ENCODE results near the gene TTLL11.
"Not testable (repeated sequence)": the region's sequence is repeated elsewhere in the genome, so short reads cannot be mapped to it uniquely, and the experiment has no call there.

Gene TTLL11

DNA sequence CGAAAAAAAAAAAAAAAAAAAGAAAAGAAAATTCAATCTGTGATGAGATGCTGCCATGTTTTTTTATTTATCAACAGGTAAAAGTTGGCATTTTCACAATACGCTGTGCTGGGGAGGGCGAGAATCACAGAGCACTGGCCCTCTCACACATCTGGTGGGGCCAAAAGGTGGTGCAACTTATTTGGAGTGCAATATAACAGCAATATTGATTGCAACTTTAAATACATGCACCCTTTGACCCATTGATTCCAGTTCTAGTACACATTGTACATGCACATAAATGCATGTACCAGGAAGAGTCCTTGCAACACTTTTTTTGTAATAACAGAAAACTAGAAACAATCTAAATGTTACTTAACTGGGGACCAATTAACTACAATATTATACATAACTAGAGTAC is 282.6 kb downstream of the TTLL11 start:
- DNase-seq (ENCODE audit: low read depth, low spot score): no peak
- no peak overlapping the region for H3K27ac ChIP-seq

DNA sequence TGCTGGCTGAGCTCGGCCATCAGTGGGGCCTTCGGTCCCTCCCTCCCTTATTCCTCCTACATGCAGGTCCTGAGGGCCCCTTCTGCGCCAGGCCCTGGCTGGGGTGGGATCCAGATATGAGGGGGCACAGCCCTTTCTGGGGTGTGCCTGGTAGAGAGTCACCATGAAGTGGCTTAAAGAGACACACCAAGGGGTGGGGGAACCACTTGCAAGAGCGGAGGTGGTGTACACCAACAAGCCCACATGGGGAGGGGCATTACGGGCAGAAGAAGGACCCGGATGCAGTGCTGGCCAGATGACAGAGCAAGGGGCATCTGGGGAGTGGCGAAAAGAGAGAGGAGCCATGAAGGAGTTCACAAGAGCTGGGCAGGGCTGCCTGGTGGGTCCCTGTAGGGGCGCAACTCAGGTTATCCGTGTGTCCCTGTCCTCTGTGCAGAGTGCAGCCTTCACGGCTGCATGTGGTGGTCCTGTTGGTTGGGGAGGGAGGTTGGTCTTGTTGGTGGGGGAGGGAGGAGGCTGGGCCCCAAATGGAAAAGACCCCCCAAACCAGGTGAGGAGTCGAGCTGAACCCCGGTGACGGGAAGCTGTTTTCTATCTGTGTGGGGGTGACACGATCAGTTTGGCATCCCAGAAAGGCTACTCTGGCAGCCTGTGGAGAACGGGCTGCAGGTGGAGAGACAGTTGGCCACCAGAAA is 283.6 kb downstream of the TTLL11 start:
- no peak for DNase-seq (ENCODE audit: low read depth, low spot score)
- no peak overlapping the region for H3K27ac ChIP-seq

DNA sequence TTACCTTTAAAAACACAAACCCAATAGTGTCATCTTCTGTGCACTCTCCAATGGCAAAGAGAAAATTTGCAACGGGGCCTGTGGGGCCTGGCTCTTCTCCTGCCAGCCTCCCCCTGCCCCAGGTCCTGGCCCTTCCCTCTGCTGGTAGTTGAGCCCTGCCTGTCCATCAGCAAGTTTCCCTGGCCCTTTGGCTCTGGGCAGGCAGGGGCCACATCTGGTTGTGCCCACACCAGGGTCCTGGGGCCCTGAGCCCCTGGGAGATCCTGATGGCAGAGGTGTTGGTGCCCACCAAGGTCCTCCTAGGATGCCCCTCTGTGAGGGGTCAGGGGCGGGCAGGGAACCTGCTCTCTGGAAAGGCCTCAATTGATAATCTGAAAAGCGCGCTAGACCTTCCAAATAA is 284.3 kb downstream of the TTLL11 start:
- no peak for DNase-seq (ENCODE audit: low read depth, low spot score)
- H3K27ac ChIP-seq: no peak overlapping the region

DNA sequence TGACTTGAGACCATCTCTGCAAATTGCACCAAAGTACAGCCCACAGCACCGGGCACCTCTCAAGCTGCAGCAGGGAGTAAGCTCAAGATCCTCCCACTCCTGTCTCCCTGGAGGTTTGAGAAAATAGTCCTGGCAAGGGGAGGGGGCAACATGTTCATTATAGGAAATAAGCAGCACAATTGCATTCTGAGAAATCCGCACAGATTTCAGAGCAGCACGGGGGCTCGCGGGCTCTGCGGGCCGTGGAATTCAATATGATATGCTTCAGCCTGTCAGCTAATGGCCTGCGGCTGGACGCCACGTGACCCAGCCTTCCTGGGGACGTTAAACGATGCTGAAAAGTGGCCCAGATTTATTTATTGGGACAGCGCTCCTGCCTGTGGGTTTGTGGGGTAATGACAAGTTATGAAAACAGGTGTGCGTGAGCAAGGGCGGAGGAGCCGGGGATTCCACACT is 285.3 kb downstream of the TTLL11 start:
- H3K27ac ChIP-seq: no peak overlapping the region
- no peak for DNase-seq (ENCODE audit: low read depth, low spot score)

DNA sequence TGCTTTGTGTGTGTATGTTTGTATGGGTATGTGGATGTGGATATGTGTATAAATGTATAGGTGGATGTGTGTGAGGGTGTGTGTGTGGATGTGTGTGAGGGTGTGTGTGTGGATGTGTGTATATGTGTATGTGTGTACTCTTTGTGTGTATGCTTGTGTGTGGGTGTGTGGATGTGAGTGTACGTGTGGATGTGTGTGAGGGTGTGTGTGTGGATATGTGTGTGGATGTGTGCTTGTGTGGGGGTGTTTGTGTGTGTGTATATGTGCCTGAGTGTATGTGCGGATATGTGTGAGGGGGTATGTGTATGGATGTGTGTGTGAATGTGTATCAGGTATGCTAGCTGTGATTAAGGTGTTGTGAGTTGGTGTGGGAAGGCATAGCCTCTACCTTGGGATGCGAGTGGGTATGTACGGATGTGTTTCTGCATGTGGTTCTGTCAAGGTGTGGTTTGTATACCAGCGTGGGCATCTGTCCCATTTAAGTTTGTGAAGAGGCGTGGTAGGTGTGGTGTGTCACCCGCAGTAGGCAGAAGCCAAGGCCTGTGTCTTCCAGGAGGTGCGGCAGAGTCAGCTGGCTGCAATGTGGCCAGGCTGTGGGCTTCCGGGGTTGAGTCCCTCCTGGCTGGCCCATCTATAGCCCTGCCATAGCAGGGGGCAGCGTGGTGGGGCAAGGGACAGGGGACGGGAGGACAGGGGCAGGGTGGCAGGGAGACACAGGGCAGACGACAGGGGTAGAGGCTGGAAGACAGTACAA is 285.9 kb downstream of the TTLL11 start:
- no peak overlapping the region for H3K27ac ChIP-seq
- no peak for DNase-seq (ENCODE audit: low read depth, low spot score)

DNA sequence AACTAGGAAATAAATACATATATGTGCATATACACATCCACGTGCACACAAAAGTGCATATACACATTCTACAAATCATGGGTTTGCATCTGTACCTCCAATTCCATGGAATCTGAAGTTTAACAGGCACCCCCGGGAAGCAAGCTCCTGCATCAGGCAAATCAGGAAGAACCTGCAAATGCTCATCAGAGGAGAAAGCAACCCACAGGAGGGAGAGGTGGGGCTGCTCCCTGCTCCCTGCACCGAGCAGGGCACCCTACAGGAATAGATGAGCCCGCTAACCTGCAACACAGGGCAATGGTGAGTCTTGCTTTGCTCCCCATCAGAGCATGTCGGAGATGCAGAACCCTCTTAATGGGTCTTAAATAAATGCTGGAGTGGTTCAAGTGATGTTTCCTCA is 290.4 kb downstream of the TTLL11 start:
- no peak for DNase-seq (ENCODE audit: low read depth, low spot score)
- H3K27ac ChIP-seq: no peak overlapping the region

DNA sequence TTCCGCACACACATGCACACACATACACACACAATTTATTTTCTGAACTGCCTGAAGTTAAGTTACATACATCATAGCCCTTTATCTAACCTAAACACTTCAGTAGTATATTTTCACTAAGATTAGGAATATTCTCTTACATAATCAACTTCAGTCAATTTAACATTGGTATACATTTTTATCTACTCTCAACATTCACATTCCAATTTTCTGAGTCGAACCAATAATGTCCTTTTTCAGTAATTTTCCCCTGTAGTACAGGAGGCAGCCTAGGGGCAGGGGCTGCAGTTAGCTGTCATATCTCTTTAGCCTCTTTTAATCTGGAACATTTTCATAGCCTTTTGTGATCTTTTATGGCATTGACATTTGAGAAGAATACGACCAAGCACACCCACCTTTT is 291.5 kb downstream of the TTLL11 start:
- H3K27ac ChIP-seq: no peak overlapping the region
- no peak for DNase-seq (ENCODE audit: low read depth, low spot score)

DNA sequence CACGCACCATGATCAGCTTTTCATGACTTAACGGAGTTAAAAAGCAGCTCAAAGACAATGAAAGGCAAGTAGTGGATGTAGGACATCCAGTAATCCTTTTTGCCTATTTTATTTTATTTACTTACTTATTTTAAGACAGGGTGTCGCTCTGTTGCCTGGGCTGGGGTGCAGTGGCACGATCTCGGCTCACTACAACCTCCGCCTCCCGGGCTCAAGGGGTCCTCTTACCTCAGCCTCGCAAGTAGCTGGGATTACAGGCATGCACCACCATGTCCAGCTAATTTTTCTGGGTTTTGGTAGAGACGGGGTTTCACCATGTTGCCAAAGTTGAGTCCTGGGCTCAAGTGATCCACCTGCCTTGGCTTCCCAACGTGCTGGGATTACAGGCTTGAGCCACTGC is 292.7 kb downstream of the TTLL11 start:
- H3K27ac ChIP-seq: no peak overlapping the region
- DNase-seq (ENCODE audit: low read depth, low spot score): no peak

DNA sequence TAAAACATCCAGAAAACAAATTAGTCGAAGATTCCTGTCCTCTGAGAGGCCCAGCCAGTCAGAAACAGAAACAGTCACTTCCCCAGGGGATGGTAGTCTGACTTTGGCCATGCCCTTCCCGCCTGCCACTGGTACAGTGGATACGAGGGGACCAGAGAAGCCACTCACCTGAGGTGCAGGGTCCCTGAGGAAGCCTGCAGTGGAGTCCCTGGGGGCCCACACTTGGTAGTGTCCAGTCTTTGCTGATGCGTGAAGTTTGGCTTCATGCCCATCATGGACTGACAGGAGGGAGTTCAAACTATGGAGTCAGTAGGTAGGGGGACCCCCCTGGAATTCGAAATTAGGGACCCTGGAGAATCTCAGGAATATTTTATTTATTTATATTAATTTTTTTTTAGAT is 294.2 kb downstream of the TTLL11 start:
- no peak overlapping the region for H3K27ac ChIP-seq
- no peak for DNase-seq (ENCODE audit: low read depth, low spot score)

DNA sequence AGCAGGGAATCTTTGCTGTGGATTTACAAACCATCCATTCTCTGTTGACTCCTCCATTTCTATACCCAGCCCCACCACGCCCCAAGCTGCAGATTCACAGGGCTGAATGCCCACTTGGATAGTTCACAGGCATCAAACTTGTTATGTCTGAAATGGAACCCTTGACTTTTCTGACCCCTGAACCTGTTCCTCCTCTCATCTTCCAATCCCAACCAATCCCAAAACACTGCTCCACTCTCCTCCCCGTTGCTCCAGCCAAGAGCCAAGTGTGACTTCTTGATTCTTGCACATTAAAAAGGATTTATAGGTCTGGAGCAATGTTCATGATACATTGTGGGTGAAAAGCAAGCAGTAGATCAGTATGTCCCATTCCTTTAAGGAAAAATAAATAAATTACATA is 296.0 kb downstream of the TTLL11 start:
- no peak for DNase-seq (ENCODE audit: low read depth, low spot score)
- no peak overlapping the region for H3K27ac ChIP-seq

DNA sequence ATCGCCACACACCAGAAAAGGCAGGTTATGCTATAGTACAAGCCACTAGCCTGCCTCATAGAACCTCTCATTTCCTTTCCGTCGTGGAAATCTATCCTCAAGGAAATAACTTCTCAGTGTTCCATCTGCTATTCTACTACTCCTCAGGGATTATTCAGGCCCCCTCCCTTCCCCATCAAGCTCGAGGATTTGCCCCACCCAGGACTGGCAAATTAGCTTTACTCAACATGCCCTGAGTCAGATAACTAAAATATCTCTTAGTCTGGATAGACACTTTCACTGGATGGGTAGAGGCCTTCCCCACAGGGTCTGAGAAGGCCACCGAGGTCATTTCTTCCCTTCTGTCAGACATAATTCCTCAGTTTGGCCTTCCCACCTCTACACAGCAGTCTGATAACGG is 298.8 kb downstream of the TTLL11 start:
- DNase-seq (ENCODE audit: low read depth, low spot score); H3K27ac ChIP-seq: not testable (repeated sequence)

DNA sequence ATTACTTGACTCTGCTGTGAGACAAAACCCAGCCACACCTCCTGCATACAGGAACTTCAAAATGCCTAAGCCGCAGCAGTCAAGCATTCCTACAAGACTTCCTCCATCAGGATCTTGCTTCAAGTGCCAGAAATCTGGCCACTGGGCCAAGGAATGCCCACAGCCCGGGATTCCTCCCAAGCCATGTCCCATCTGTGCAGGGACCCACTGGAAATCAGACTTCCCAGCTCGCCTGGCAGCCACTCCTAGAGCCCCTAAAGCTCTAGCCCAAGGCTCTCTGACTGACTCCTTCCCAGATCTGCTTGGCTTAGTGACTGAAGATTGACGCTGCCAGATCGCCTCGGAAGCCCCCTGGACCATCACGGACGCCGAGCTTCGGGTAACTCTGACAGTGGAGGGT is 300.6 kb downstream of the TTLL11 start:
- not testable (repeated sequence) for DNase-seq (ENCODE audit: low read depth, low spot score); H3K27ac ChIP-seq

DNA sequence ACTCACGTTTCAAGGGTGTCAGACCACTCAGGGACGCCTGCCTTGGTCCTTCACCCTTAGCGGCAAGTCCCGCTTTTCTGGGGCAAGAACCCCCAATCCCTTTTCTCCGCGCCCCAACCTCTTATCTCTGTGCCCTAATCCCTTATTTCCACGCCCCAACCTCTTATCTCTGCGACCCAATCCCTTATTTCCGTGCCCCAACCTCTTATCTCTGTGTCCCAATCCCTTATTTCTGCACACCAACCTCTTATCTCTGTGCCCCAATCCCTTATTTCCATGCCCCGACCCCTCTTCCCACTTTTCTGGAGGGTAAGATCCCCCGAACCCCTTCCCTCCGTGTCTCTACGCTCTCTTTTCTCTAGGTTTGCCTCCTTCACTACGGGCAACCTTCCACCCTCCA is 302.3 kb downstream of the TTLL11 start:
- DNase-seq (ENCODE audit: low read depth, low spot score): no peak
- no peak overlapping the region for H3K27ac ChIP-seq

DNA sequence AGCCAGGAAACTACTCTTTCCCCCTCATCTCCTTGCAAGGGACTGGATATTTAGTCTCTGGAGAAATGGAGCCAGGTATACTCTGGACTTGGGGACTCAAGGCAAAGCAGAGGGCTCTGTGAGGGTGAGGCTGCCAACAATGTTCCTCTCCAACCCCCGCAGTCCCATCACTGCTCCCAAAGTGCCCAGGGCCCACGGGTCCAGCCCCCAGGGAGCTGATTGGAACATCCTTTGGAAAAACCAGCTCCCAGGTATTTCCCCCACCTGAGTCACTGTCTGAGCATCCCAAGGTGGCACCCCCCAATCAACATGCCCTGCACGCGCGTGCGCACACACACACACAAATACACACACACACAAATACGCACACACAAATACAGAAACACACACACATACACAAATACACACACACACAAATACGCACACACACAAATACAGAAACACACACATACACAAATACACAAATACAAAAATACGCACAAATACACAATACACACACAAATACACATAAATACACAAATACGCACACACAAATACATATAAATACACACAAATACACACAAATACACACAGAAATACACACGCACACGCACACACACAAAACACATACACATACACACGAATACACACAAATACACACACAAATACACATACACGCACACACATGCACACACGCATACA is 304.3 kb downstream of the TTLL11 start:
- no peak for DNase-seq (ENCODE audit: low read depth, low spot score)
- no peak overlapping the region for H3K27ac ChIP-seq

DNA sequence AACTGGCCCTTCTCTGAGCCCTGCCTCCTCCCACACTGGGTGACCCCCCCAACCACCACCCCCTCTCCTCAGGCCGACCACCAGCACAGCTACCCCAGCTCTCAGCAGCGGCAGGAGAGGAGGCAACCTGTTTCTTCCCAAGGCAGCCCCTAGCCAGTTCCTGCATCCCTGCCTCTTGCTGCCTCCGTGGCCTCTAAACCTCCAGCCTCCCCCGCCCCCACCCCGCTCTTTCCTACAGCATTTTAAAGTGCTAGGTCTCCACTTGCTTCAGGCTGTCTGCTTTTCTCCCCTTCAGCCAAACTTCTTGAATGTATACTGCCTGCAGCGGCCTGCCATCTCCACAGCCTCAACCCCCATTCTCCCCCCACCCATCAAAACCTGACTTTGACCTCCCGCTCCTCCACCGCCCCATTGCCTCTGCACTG is 306.1 kb downstream of the TTLL11 start:
- no peak for DNase-seq (ENCODE audit: low read depth, low spot score)
- no peak overlapping the region for H3K27ac ChIP-seq

DNA sequence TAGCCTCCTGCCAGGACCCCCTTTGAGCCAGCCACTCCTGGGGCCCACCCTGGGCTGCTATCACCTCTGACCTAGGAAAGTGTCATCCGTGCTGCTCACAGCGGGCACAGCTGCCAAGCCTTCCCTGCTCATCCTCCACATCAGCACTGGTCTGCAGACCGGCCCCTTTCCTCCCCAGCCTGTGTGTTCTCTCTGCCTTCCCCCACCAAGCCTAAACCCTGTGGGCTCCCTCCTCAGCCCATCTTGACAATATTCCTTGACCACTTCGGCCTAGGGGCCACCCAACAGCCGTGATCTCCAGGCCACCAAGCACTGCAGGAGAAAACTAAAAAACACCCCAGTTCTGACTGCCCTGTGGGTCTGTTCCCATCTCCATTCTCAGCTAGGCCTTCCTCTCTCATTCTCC is 306.6 kb downstream of the TTLL11 start:
- H3K27ac ChIP-seq: no peak overlapping the region
- DNase-seq (ENCODE audit: low read depth, low spot score): no peak

DNA sequence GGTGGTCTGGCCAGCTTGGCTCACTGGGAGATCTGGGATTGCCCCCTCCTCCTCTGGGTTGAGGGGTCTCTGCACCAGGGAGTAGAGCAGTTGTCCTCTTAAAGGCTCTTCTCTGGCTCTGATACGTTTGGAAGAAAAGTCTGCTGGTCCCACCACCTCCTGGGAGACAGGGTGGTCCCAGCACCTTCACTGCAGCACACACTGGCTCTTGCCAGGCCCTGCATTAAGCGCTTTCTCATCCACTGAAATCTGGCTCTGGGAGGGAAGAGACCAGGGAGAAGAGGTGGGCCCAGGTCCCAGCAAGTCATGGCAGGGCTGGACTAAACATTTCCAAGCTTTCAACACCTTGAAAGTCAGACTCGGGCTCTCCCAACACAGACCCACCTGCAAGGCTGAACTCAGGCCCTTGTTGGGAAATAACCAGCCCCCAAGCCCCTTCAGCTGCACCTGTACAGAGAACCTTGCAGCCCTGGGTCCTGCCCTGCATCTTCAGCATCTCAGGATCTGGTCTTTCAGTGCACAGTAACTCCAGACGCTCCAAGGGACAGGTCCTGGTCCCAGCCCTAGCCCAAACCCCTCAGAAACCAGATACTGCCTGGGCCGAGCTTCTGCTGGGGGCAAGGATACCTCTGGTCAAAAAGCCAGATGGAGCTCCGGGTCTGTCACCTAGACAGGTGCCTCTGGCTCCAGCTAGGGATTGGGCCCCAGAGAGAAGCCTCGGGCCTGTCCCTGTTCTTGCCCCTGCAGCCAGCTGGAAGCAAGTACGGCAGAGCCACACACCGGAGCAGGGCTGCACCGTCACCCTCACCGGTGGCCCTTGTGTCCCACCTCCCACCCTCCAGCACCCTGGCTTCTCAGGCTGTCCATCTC is 307.2 kb downstream of the TTLL11 start:
- no peak overlapping the region for H3K27ac ChIP-seq

DNA sequence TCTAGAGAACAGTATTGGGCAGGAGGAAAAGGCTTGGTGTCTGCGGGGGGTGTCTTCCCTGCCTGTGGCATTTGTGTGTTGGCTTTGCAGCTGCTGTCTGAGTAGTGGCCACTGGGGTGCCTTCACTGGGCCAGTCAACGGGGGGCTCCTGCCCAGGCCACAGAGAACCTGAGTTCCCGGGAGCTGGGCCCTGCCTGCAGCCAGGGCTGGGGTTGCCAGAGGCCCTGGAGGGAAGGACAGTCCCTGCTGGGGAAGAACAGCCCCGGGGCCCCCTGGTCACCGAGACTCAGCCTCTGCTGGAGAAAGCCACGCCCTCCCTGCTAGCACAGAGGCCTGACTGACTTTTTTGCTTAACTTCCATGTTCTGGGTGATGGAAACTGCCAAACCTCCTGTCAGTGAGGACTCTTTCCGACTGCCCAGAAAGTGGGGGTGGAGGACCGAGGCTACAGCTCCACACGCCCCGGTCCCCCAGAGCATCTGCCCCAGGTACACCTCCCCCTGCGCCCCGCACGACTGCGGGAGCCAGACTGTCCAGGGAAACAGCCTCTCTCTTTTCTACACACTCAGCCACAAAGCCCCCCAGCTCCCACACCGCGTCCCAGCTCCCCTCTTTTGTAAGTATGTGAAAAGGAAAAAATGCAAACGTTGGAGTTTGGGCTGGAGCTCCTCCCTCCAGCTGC is 308.2 kb downstream of the TTLL11 start:
- no peak overlapping the region for H3K27ac ChIP-seq
- DNase-seq (ENCODE audit: low read depth, low spot score): no peak

More for the DNA sequence above, 307.2 kb downstream of the TTLL11 start:
- DNase-seq (ENCODE audit: low read depth, low spot score): no peak

DNA sequence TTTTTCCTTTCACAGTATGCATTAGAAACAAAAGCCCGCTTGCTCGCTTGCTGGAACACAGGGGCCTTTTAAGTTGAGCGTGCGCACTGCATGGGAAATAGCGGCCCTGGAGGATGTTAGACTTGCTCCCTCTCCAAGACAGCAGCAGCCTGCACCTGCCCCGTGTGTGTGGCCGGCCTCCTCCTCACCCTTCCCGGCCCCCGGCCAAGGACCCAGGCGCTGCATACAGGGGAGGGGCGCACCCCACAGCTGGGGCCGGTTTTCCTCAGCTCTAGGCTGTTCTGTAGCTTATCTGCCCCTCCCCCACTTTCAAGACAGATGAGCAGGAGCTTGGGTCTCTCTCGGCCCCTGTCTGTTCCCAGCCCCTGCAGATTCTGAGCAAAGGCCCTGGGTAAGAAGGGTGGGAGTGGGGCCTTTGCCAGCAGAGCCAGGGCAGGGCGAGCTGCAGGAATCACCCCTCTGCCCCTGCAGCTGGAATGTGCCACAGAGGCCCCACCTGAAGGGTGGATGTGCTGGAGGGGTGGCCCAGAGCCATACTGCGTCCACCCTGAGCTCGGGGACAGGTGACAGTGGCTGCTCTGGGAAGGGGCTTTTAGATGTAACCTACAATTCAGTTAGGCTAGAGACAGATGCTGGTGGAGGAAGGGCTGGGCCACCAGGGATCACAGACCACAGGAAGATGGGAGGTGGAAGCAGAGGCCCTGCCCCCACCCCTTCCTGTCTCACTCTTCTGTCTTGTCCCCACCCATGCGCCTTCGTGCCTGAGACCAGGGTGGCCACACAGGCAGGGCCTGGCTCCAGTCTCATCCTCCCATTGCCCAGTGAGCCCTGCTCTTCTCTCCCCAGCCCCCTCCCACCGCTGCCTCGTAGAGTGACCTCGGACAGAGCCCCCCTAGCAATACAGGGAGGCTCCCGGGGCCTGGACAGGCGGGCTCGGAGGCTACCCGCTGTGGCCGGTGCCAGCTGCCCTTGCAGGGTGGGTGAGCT is 309.3 kb downstream of the TTLL11 start:
- no peak overlapping the region for H3K27ac ChIP-seq
- no peak for DNase-seq (ENCODE audit: low read depth, low spot score)

All from epithelial cell of prostate (primary cell).